GM18508 (cell line): Measurements from ENCODE around the gene ASB5.

ENCODE experiments used
- ATAC-seq: cut with Tn5 transposase; IDR thresholded peaks from one replicate; pipeline ENCODE4 v1.9.1; 2021; ENCODE audit warnings: moderate number of reproducible peaks; ENCODE audit not compliant: insufficient read depth, unreplicated experiment

ASB5 gene

GRCh38 chr4:176186671-176187395, 82.2 kb downstream of the ASB5 start:
- no peak for ATAC-seq

DNA sequence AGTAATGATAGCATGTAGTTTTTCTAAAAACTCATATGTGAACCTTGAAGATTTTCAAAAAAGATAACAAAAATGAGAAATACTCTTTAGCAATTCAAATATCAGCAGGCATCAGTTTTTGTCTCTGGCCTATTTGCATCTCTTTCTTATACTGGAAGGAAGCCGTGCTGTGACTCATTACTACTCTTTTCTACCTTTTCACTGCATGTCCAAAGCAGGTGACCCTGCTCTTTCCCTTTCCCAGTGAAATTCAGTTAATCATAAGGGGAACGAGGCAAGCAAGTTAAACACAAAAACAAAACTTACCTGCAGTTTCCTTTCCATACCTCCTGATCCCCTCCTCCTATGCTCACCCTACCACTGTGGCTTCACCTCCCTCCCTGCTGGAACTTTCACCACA, 83.0 kb downstream of the ASB5 start:
- no peak for ATAC-seq

- ATAC-seq: no peak
Measured at GRCh38 chr4:176185051-176185450, 84.0 kb downstream of the ASB5 start.
